Left ventricle myocardium inferior (tissue), 1 donor: ENCODE results near the gene DPP10. TPM values are rescaled to one million over a fixed set of nuclear protein-coding genes. Genes with fewer than 3 reads are reported as not detected.

Experiments
- DNase-seq: peaks from one replicate; pipeline ENCODE4 v3.0.0-alpha.2; 2020
- H3K27ac ChIP-seq: fragments of 200-600 bp; replicated peaks from 2 replicates; pipeline ENCODE4 v1.8.0; 2021
- H3K27me3 ChIP-seq: fragments of 200-600 bp; 2 replicates; pipeline ENCODE4 v1.8.0; 2021; ENCODE audit warnings: low read depth
- H3K36me3 ChIP-seq: fragments of 200-600 bp; 2 replicates; pipeline ENCODE4 v1.8.0; 2021
- H3K4me1 ChIP-seq: fragments of 200-600 bp; 2 replicates; pipeline ENCODE4 v1.8.0; 2021
- H3K4me3 ChIP-seq: fragments of 200-600 bp; 2 replicates; pipeline ENCODE4 v1.8.0; 2021; ENCODE audit warnings: mild to moderate bottlenecking, moderate library complexity
- H3K9me3 ChIP-seq: fragments of 200-600 bp; replicated peaks from 2 replicates; pipeline ENCODE4 v1.8.0; 2021
- CTCF ChIP-seq: fragments of 200-600 bp; IDR thresholded peaks from 2 replicates; pipeline ENCODE4 v1.8.0; 2021; ENCODE audit warnings: antibody characterized with exemption, mild to moderate bottlenecking, borderline replicate concordance
- intact Hi-C: fragments of 100-400 bp; cut with micrococcal nuclease; formaldehyde crosslinking; loops from one replicate; pipeline ENCODE4 v1.11.0; 2022
- total RNA-seq: library from RNA; stranded (reverse); fragmentation: NEBNext Ultra II Directional; extraction: Animal tissue kit (Norgen Biotek cat#: 25700); gene quantifications from one replicate; pipeline ENCODE4 v1.2.1, GENCODE V29; 2021
- donor health status: DM: no; HTN: yes; CAD: no; lungs with severe emphysema.

Gene DPP10
- total RNA-seq, 1 donor from 2014 or later, result 0.16 TPM

DNA sequence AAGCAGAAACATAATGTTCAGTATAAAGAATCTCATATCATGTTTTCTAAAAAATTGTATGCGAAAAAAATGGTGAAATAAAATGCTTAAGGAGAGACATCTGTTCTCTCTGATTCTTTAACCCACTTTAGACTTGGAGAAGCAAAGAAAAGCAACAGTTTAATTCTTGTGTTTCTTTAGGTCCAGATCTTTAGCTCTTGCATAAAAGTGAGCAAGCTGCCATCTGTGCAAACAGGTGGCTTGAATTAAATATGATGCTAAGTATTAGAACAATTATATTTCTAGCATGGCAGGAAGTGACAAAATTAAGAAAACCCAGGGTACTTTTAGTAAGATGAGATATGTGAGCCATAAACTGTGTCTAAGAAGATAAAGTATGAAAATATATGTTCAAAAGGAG lies 1038.3 kb downstream of the DPP10 start:
- peaks cover 8% of the 10 kb centered on the region for H3K9me3 ChIP-seq
- H3K27ac ChIP-seq, result no peak overlapping the region
- DNase-seq, result no peak
- H3K4me3 ChIP-seq, result no peak overlapping the region
- intact Hi-C loops, result no loop called here
- no peak for TF ChIP-seq CTCF
- H3K27me3 ChIP-seq, result no peaks in the 10 kb centered on the region
- H3K36me3 ChIP-seq, result no peaks in the 10 kb centered on the region
- no peaks in the 10 kb centered on the region for H3K4me1 ChIP-seq

DNA sequence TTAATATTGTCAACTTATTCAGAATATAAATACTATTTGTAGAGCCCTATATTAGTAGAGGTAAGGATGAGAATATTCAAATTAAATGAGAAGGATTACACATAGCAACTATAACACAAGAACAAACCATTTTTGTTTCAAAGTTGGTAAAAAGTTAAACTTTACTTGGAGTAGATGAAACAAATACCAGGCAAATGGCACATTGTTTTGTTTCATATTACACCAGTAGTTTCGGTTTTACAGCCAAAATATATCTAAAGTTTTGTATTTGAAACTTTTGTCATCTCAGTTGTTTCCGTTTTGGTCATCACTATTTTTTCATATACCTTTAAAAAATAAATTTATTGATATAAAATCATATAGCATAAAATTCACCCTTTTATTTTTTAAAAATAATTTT lies 1039.4 kb downstream of the DPP10 start:
- no peaks in the 10 kb centered on the region for H3K27me3 ChIP-seq
- no peak overlapping the region for H3K4me3 ChIP-seq
- no peak for TF ChIP-seq CTCF
- no peak for DNase-seq
- no peaks in the 10 kb centered on the region for H3K4me1 ChIP-seq
- H3K27ac ChIP-seq, result no peak overlapping the region
- H3K36me3 ChIP-seq, result no peaks in the 10 kb centered on the region
- intact Hi-C loops, result no loop called here
- peaks cover 6% of the 10 kb centered on the region for H3K9me3 ChIP-seq

DNA sequence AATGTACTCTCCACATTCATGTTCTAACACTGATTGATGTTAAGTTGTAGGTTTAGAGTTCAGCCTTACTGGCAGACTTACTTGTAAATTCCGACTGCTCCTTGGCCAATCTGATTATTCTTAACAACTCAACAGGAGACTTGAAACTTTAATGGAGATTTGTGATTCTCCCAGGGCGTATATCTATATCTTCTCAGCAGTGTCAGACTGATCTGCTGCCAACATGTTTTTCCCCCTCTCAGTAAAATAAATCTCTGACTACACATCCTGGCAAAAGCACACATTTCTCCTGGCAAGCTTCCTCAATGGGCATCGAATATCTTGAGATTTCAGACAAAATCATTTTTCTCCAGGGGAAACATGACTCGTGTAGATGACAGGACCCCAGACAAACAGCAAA lies 1041.2 kb downstream of the DPP10 start:
- no peaks in the 10 kb centered on the region for H3K36me3 ChIP-seq
- intact Hi-C loops, result no loop called here
- no peak overlapping the region for H3K27ac ChIP-seq
- peaks cover 6% of the 10 kb centered on the region for H3K9me3 ChIP-seq
- DNase-seq, result no peak
- TF ChIP-seq CTCF, result no peak
- H3K4me1 ChIP-seq, result no peaks in the 10 kb centered on the region
- H3K4me3 ChIP-seq, result no peak overlapping the region
- no peaks in the 10 kb centered on the region for H3K27me3 ChIP-seq

- H3K27ac ChIP-seq, result no peak overlapping the region
- no peak overlapping the region for H3K4me3 ChIP-seq
- no peaks in the 10 kb centered on the region for H3K4me1 ChIP-seq
- H3K9me3 ChIP-seq, result peaks cover 6% of the 10 kb centered on the region
- no peaks in the 10 kb centered on the region for H3K36me3 ChIP-seq
- TF ChIP-seq CTCF, result no peak
- no peaks in the 10 kb centered on the region for H3K27me3 ChIP-seq
- DNase-seq, result no peak
- intact Hi-C loops, result no loop called here
These were observed 1042.0 kb downstream of the DPP10 start for GRCh38 chr2:115484486-115484885.

DNA sequence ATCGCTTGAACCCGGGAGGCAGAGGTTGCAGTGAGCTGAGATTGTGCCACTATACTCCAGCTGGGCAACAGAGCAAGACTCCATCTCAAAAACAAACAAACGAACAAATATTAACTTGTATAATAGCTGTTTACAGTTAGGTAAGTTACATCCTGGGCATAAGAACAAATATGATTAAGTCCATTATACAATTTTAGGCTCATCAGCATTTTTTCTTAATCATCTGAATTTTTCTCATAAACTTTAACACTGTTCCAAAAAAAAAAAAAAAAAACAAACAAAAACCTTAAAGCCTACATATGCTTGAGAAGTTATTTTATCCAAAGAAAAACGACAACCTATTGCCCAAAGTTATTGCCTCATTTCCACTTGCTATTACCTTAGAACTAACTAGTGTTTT lies 1042.5 kb downstream of the DPP10 start:
- intact Hi-C loops, result no loop called here

More for the DNA sequence above, 1042.5 kb downstream of the DPP10 start:
- Histone ChIP-seq H3K36me3 (no peaks in the 10 kb centered on the region), H3K4me3 (no peak overlapping the region), H3K27ac (no peak overlapping the region), H3K9me3 (peaks cover 6% of the 10 kb centered on the region), H3K4me1 (no peaks in the 10 kb centered on the region), H3K27me3 (no peaks in the 10 kb centered on the region)
- no peak for TF ChIP-seq CTCF
- DNase-seq, result no peak
